Measurements from ENCODE around the gene CLEC2L. TPM values are rescaled to one million over a fixed set of nuclear protein-coding genes. Genes with fewer than 3 reads are reported as not detected.

CLEC2L gene
- total and polyA plus RNA-seq, 4 donors: 5.7 to 67.7 (median 31.5) TPM

- Histone ChIP-seq H3K27ac (ENCODE audit: low read depth, low read length) (no peak overlapping the region), H3K9me3 (ENCODE audit: control insufficient read depth, insufficient read depth, low read length) (peaks cover 2% of the 10 kb centered on the region), H3K4me1 (ENCODE audit: control insufficient read depth, insufficient read depth, low read length) (no peaks in the 10 kb centered on the region), H3K27me3 (ENCODE audit: control insufficient read depth, insufficient read depth, low read length) (peaks cover 3% of the 10 kb centered on the region), H3K36me3 (ENCODE audit: control insufficient read depth, insufficient read depth, low read length) (no peaks in the 10 kb centered on the region), H3K4me3 (ENCODE audit: low read depth, low read length) (no peak overlapping the region)
- DNase-seq (ENCODE audit: low read depth in 4 of 6, low spot score in 6 of 6): no peak
- 83% methylated on average over 1 of the region's 5 CpGs for WGBS (ENCODE audit: insufficient coverage)
These were observed 33.4 kb upstream of the CLEC2L start for GRCh38 chr7:139490130-139490529.

- peaks cover under 1% of the 10 kb centered on the region for H3K27me3 ChIP-seq (ENCODE audit: control insufficient read depth, insufficient read depth, low read length)
- H3K4me3 ChIP-seq (ENCODE audit: low read depth, low read length): no peak overlapping the region
- no peak overlapping the region for H3K27ac ChIP-seq (ENCODE audit: low read depth, low read length)
- no peaks in the 10 kb centered on the region for H3K36me3 ChIP-seq (ENCODE audit: control insufficient read depth, insufficient read depth, low read length)
- H3K4me1 ChIP-seq (ENCODE audit: control insufficient read depth, insufficient read depth, low read length): peaks cover 8% of the 10 kb centered on the region
- H3K9me3 ChIP-seq (ENCODE audit: control insufficient read depth, insufficient read depth, low read length): peaks cover 2% of the 10 kb centered on the region
- no peak for DNase-seq (ENCODE audit: low read depth in 4 of 6, low spot score in 6 of 6)
- WGBS (ENCODE audit: insufficient coverage): no CpG with 5 or more reads among the region's 1 CpG
These were observed 31.2 kb upstream of the CLEC2L start for GRCh38 chr7:139492293-139492692.

GRCh38 chr7:139494835-139495579 is 28.5 kb upstream of the CLEC2L start:
- Histone ChIP-seq H3K4me3 (ENCODE audit: low read depth, low read length) (no peak overlapping the region), H3K9me3 (ENCODE audit: control insufficient read depth, insufficient read depth, low read length) (peaks cover 2% of the 10 kb centered on the region), H3K27ac (ENCODE audit: low read depth, low read length) (no peak overlapping the region), H3K27me3 (ENCODE audit: control insufficient read depth, insufficient read depth, low read length) (no peaks in the 10 kb centered on the region), H3K36me3 (ENCODE audit: control insufficient read depth, insufficient read depth, low read length) (no peaks in the 10 kb centered on the region), H3K4me1 (ENCODE audit: control insufficient read depth, insufficient read depth, low read length) (peaks cover 11% of the 10 kb centered on the region)
- no peak for DNase-seq (ENCODE audit: low read depth in 4 of 6, low spot score in 6 of 6)
- 41% methylated on average over 3 of the region's 5 CpGs for WGBS (ENCODE audit: insufficient coverage)

- 65% methylated on average over 6 of the region's 8 CpGs for WGBS (ENCODE audit: insufficient coverage)
- H3K9me3 ChIP-seq (ENCODE audit: control insufficient read depth, insufficient read depth, low read length): peaks cover 2% of the 10 kb centered on the region
- H3K4me3 ChIP-seq (ENCODE audit: low read depth, low read length): no peak overlapping the region
- no peak for DNase-seq (ENCODE audit: low read depth in 4 of 6, low spot score in 6 of 6)
- peaks cover 18% of the 10 kb centered on the region for H3K4me1 ChIP-seq (ENCODE audit: control insufficient read depth, insufficient read depth, low read length)
- no peak overlapping the region for H3K27ac ChIP-seq (ENCODE audit: low read depth, low read length)
- H3K36me3 ChIP-seq (ENCODE audit: control insufficient read depth, insufficient read depth, low read length): no peaks in the 10 kb centered on the region
- H3K27me3 ChIP-seq (ENCODE audit: control insufficient read depth, insufficient read depth, low read length): no peaks in the 10 kb centered on the region
These were observed 27.8 kb upstream of the CLEC2L start for GRCh38 chr7:139495580-139496125.

DNA sequence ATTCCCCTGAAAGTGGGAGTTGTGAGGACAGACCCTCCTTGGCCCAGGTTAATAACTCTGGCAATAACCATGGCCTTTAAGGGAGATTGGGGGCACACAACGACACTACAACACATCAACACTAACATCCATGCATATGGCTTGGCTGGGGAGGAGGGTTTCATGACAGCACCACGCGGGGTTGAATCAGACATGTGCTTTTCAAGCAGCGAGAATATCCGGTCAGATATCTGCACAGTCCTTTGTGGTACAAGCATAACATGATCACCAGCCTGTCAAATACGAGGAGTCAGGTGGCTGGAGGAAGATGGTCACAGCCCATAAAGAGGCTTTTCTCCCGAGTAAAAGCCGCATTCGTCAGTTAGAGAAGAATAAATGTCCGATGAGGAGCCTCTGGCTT is 27.0 kb upstream of the CLEC2L start:
- H3K4me3 ChIP-seq (ENCODE audit: low read depth, low read length): no peak overlapping the region
- H3K36me3 ChIP-seq (ENCODE audit: control insufficient read depth, insufficient read depth, low read length): no peaks in the 10 kb centered on the region
- peaks cover 18% of the 10 kb centered on the region for H3K4me1 ChIP-seq (ENCODE audit: control insufficient read depth, insufficient read depth, low read length)
- WGBS (ENCODE audit: insufficient coverage): 71% methylated on average over 10 of the region's 10 CpGs
- no peaks in the 10 kb centered on the region for H3K27me3 ChIP-seq (ENCODE audit: control insufficient read depth, insufficient read depth, low read length)
- H3K27ac ChIP-seq (ENCODE audit: low read depth, low read length): no peak overlapping the region
- H3K9me3 ChIP-seq (ENCODE audit: control insufficient read depth, insufficient read depth, low read length): peaks cover 2% of the 10 kb centered on the region
- no peak for DNase-seq (ENCODE audit: low read depth in 4 of 6, low spot score in 6 of 6)

GRCh38 chr7:139500770-139501138 is 22.7 kb upstream of the CLEC2L start:
- Histone ChIP-seq H3K9me3 (ENCODE audit: control insufficient read depth, insufficient read depth, low read length) (no peaks in the 10 kb centered on the region), H3K4me1 (ENCODE audit: control insufficient read depth, insufficient read depth, low read length) (peaks cover 12% of the 10 kb centered on the region), H3K4me3 (ENCODE audit: low read depth, low read length) (no peak overlapping the region), H3K27ac (ENCODE audit: low read depth, low read length) (no peak overlapping the region), H3K27me3 (ENCODE audit: control insufficient read depth, insufficient read depth, low read length) (no peaks in the 10 kb centered on the region), H3K36me3 (ENCODE audit: control insufficient read depth, insufficient read depth, low read length) (no peaks in the 10 kb centered on the region)
- WGBS (ENCODE audit: insufficient coverage): 97% methylated on average over 6 of the region's 7 CpGs
- no peak for DNase-seq (ENCODE audit: low read depth in 4 of 6, low spot score in 6 of 6)

DNA sequence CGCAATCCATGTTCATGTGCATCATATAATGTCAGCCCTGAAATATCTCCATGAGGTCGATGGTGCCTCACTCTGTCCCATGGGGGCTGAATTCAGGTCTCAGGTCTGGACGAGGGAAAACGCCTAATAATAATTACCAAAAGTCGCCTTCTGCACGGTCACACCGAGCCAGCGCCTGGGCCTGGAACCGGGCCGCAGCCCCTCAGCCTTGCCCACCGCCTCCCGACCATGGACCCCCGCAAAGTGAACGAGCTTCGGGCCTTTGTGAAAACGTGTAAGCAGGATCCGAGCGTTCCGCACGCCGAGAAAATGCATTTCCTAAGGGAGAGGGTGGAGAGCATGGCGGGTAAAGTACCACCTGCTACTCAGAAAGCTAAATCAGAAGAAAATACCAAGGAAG is 21.3 kb upstream of the CLEC2L start:
- Histone ChIP-seq H3K27me3 (ENCODE audit: control insufficient read depth, insufficient read depth, low read length) (no peaks in the 10 kb centered on the region), H3K36me3 (ENCODE audit: control insufficient read depth, insufficient read depth, low read length) (no peaks in the 10 kb centered on the region), H3K27ac (ENCODE audit: low read depth, low read length) (no peak overlapping the region), H3K4me3 (ENCODE audit: low read depth, low read length) (no peak overlapping the region), H3K4me1 (ENCODE audit: control insufficient read depth, insufficient read depth, low read length) (peaks cover 10% of the 10 kb centered on the region), H3K9me3 (ENCODE audit: control insufficient read depth, insufficient read depth, low read length) (no peaks in the 10 kb centered on the region)
- 92% methylated on average over 13 of the region's 22 CpGs for WGBS (ENCODE audit: insufficient coverage)
- DNase-seq (ENCODE audit: low read depth in 4 of 6, low spot score in 6 of 6): no peak

DNA sequence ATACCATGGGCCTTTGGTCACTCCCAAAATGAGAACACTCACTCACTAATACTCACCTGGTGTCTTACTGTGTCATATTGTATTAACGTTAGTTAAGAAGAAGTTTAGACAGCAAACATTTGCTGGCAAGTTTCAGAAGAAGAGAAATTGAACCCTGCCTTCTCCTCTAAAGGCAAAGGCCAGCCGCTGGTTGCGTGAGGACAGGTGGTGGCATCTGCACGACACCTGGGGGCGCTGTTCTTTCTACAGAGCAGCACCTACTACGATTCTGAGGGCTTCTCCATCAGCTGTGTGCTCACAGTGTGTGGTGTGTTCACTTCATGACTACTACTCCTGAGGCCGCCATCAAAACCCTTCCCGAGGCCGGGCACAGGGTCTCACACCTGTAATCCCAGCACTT is 17.9 kb upstream of the CLEC2L start:
- no peaks in the 10 kb centered on the region for H3K9me3 ChIP-seq (ENCODE audit: control insufficient read depth, insufficient read depth, low read length)
- H3K27ac ChIP-seq (ENCODE audit: low read depth, low read length): no peak overlapping the region
- no peak for DNase-seq (ENCODE audit: low read depth in 4 of 6, low spot score in 6 of 6)
- no peak overlapping the region for H3K4me3 ChIP-seq (ENCODE audit: low read depth, low read length)
- no peaks in the 10 kb centered on the region for H3K27me3 ChIP-seq (ENCODE audit: control insufficient read depth, insufficient read depth, low read length)
- 75% methylated on average over 9 of the region's 9 CpGs for WGBS (ENCODE audit: insufficient coverage)
- no peaks in the 10 kb centered on the region for H3K36me3 ChIP-seq (ENCODE audit: control insufficient read depth, insufficient read depth, low read length)
- H3K4me1 ChIP-seq (ENCODE audit: control insufficient read depth, insufficient read depth, low read length): peaks cover 1% of the 10 kb centered on the region

GRCh38 chr7:139509535-139509934 is 13.9 kb upstream of the CLEC2L start:
- Histone ChIP-seq H3K27me3 (ENCODE audit: control insufficient read depth, insufficient read depth, low read length) (no peaks in the 10 kb centered on the region), H3K27ac (ENCODE audit: low read depth, low read length) (no peak overlapping the region), H3K4me1 (ENCODE audit: control insufficient read depth, insufficient read depth, low read length) (no peaks in the 10 kb centered on the region), H3K4me3 (ENCODE audit: low read depth, low read length) (no peak overlapping the region), H3K9me3 (ENCODE audit: control insufficient read depth, insufficient read depth, low read length) (no peaks in the 10 kb centered on the region), H3K36me3 (ENCODE audit: control insufficient read depth, insufficient read depth, low read length) (no peaks in the 10 kb centered on the region)
- DNase-seq (ENCODE audit: low read depth in 4 of 6, low spot score in 6 of 6): no peak
- WGBS (ENCODE audit: insufficient coverage): no CpG with 5 or more reads among the region's 2 CpGs

DNA sequence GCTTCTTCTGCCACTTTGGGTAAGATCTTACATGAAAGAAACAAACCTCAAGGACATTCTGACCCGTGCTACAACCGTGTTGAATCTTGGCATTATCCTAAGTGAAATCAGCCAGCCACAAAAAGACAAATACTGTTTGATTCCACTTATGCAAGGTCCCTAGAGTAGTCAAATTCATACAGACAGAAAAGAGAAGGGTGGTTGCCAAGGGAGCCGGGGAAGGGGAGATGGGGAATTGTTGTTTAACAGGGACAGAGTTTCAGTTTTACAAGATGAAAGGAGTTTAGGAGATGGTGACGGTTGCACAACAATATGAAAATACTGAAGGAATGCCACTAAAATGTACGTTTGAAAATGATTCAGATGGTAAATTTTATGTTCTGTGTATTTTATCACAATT is 12.2 kb upstream of the CLEC2L start:
- WGBS (ENCODE audit: insufficient coverage): 31% methylated on average over 3 of the region's 5 CpGs

More for the DNA sequence above, 12.2 kb upstream of the CLEC2L start:
- Histone ChIP-seq H3K27ac (ENCODE audit: low read depth, low read length) (no peak overlapping the region), H3K9me3 (ENCODE audit: control insufficient read depth, insufficient read depth, low read length) (no peaks in the 10 kb centered on the region), H3K27me3 (ENCODE audit: control insufficient read depth, insufficient read depth, low read length) (no peaks in the 10 kb centered on the region), H3K4me1 (ENCODE audit: control insufficient read depth, insufficient read depth, low read length) (no peaks in the 10 kb centered on the region), H3K36me3 (ENCODE audit: control insufficient read depth, insufficient read depth, low read length) (no peaks in the 10 kb centered on the region), H3K4me3 (ENCODE audit: low read depth, low read length) (no peak overlapping the region)
- peak in 2 of 6 donors; percentile 12 to 52 for DNase-seq (ENCODE audit: low read depth in 4 of 6, low spot score in 6 of 6)
